ENCODE results near the gene OR1J4. TPM values are rescaled to one million over a fixed set of nuclear protein-coding genes. Genes with fewer than 3 reads are reported as not detected.

OR1J4 gene
- polyA plus RNA-seq, 1 of the 3 experiments (the other 2 are of a cell fraction) = 0.07 TPM

DNA sequence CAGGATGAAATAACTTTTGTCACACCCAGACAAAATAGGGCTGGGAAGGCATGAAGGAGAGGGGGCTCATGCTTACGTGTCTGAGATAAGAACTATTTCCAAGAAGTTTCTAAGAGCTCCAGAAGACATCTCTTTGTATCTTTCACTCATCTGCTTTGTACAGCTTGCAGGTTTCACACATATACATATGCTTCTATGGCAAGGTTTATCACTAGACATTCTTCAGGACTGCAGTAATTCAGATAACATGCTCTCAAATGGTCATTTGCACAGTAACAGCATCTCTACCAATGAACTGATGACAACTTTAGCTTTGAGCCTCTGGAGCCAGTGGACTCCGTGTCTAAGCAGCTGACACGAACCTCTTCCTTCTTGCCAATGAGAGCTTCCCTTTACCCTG, 44.4 kb upstream of the OR1J4 start:
- POLR2A ChIA-PET = no interaction called here
- 49% methylated on average over 3 of the region's 3 CpGs for WGBS (ENCODE audit: low lambda C conversion rate)
- CTCF ChIA-PET = interaction anchor here (0.7 to 4.8 kb wide), 3 partner anchors 10 to 320 kb away, joined by 3 to 32 read pairs (median 3); no protein-coding TSS in a partner anchor

GRCh38 chr9:122475717-122476116, 43.2 kb upstream of the OR1J4 start:
- CTCF ChIA-PET = interaction anchor here (4.8 kb wide), 1 partner anchor 11 kb away, joined by 32 read pairs; no protein-coding TSS in a partner anchor

More for the DNA sequence above, 44.4 kb upstream of the OR1J4 start:
- Histone ChIP-seq H3K9me3 (no peaks in the 10 kb centered on the region), H3K4me2 (no peak overlapping the region), H3K9me2 (no peaks in the 10 kb centered on the region), H4K20me1 (ENCODE audit: insufficient read depth) (no peaks in the 10 kb centered on the region), H3K4me1 (ENCODE audit: control insufficient read depth in 1 of 2, insufficient read depth in 2 of 2, low read depth in 1 of 2, low read length in 1 of 2) (no peaks in the 10 kb centered on the region), H3K27me3 (ENCODE audit: insufficient read depth) (no peaks in the 10 kb centered on the region), H3K27ac (ENCODE audit: low read depth in 2 of 2, low read length in 1 of 2) (no peak overlapping the region), H3K36me3 (replicated peaks in 1 of 2; ENCODE audit: control insufficient read depth in 1 of 2, insufficient read depth in 2 of 2, low read length in 1 of 2) (no peaks in the 10 kb centered on the region), H3F3A (replicated peaks; ENCODE audit: insufficient read depth) (no peaks in the 10 kb centered on the region), H3K4me3 (ENCODE audit: low read depth in 2 of 2, low read length in 1 of 2) (no peak overlapping the region), H3K9ac (no peak overlapping the region), H2AFZ (ENCODE audit: low read depth) (no peak overlapping the region), H3K79me2 (ENCODE audit: insufficient read depth) (no peaks in the 10 kb centered on the region)
- no peak for DNase-seq
- TF ChIP-seq RCOR1 (IDR thresholded peaks at IDR 0.05; ENCODE audit: low read length) (no peak), RFX5 (IDR thresholded peaks at IDR 0.05; ENCODE audit: low read length) (no peak), YY1 (IDR thresholded peaks at IDR 0.05; ENCODE audit: low read depth) (no peak), MAX (IDR thresholded peaks at IDR 0.05; ENCODE audit: low read depth) (no peak), IRF3 (IDR thresholded peaks at IDR 0.05; ENCODE audit: low read depth, low read length) (no peak), CTCF (IDR thresholded peaks at IDR 0.05) (no peak)

More at GRCh38 chr9:122475717-122476116, 43.2 kb upstream of the OR1J4 start:
- TF ChIP-seq MEF2A (IDR thresholded peaks at IDR 0.05; ENCODE audit: borderline replicate concordance, low read depth) = no peak
- TF ChIP-seq GABPA (IDR thresholded peaks at IDR 0.05; ENCODE audit: low read depth) = no peak
- TF ChIP-seq NRF1 (IDR thresholded peaks at IDR 0.05; ENCODE audit: low read depth, low read length) = no peak
- no peak for TF ChIP-seq FOXM1 (IDR thresholded peaks at IDR 0.05; ENCODE audit: low read depth)
- TF ChIP-seq SIN3A (IDR thresholded peaks at IDR 0.05; ENCODE audit: borderline replicate concordance, low read depth, low read length) = no peak
- no peak for TF ChIP-seq FOSL2 (IDR thresholded peaks at IDR 0.05; ENCODE audit: borderline replicate concordance, low read depth)
- TF ChIP-seq NFIC (IDR thresholded peaks at IDR 0.05; ENCODE audit: borderline replicate concordance) = no peak
- no peak for TF ChIP-seq FOXJ3 (CRISPR knock-in tag; IDR thresholded peaks at IDR 0.05)
- no peak for TF ChIP-seq RFX5 (IDR thresholded peaks at IDR 0.05; ENCODE audit: low read length)
- Histone ChIP-seq H2AFZ (ENCODE audit: low read depth) (no peak overlapping the region), H3K4me3 (ENCODE audit: low read depth in 2 of 2, low read length in 1 of 2) (no peak overlapping the region), H3K79me2 (ENCODE audit: insufficient read depth) (no peaks in the 10 kb centered on the region), H3F3A (replicated peaks; ENCODE audit: insufficient read depth) (no peaks in the 10 kb centered on the region), H3K27ac (ENCODE audit: low read depth in 2 of 2, low read length in 1 of 2) (no peak overlapping the region), H4K20me1 (ENCODE audit: insufficient read depth) (no peaks in the 10 kb centered on the region), H3K9me2 (no peaks in the 10 kb centered on the region), H3K4me2 (no peak overlapping the region), H3K36me3 (replicated peaks in 1 of 2; ENCODE audit: control insufficient read depth in 1 of 2, insufficient read depth in 2 of 2, low read length in 1 of 2) (no peaks in the 10 kb centered on the region), H3K4me1 (ENCODE audit: control insufficient read depth in 1 of 2, insufficient read depth in 2 of 2, low read depth in 1 of 2, low read length in 1 of 2) (no peaks in the 10 kb centered on the region), H3K9ac (no peak overlapping the region), H3K9me3 (no peaks in the 10 kb centered on the region), H3K27me3 (ENCODE audit: insufficient read depth) (no peaks in the 10 kb centered on the region)
- POLR2A ChIA-PET = no interaction called here
- no peak for DNase-seq
- WGBS (ENCODE audit: low lambda C conversion rate) = 39% methylated on average over 2 of the region's 2 CpGs

Measured in SK-N-SH (cell line).